Choroid plexus epithelial cell (primary cell): Measurements from ENCODE around the gene SLC39A7.
A peak's percentile ranks its signal among the peaks of the same experiment; 100 is the strongest.

ENCODE experiments used
- DNase-seq: peaks from one replicate; pipeline ENCODE4 v3.0.0-alpha.2; 2010; ENCODE audit warnings: low read depth
- H3K4me3 ChIP-seq: 2 replicates; pipeline ENCODE4 v1.5.1; 2011; ENCODE audit warnings: low read depth, mild to moderate bottlenecking, control low read depth, low read length, moderate library complexity
- TF ChIP-seq, protein P1 (sequence below): conservative IDR thresholded peaks from 2 replicates; pipeline ENCODE4 v1.5.1; 2011; ENCODE audit warnings: low read depth, mild to moderate bottlenecking, control low read depth, inconsistent platforms, low read length, moderate library complexity

Gene SLC39A7

GRCh38 chr6:33170176-33171015 is 30.3 kb upstream of the SLC39A7 start:
- TF ChIP-seq, protein P1, sequence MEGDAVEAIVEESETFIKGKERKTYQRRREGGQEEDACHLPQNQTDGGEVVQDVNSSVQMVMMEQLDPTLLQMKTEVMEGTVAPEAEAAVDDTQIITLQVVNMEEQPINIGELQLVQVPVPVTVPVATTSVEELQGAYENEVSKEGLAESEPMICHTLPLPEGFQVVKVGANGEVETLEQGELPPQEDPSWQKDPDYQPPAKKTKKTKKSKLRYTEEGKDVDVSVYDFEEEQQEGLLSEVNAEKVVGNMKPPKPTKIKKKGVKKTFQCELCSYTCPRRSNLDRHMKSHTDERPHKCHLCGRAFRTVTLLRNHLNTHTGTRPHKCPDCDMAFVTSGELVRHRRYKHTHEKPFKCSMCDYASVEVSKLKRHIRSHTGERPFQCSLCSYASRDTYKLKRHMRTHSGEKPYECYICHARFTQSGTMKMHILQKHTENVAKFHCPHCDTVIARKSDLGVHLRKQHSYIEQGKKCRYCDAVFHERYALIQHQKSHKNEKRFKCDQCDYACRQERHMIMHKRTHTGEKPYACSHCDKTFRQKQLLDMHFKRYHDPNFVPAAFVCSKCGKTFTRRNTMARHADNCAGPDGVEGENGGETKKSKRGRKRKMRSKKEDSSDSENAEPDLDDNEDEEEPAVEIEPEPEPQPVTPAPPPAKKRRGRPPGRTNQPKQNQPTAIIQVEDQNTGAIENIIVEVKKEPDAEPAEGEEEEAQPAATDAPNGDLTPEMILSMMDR, result no peak
- no peak for DNase-seq
- no peak overlapping the region for H3K4me3 ChIP-seq

GRCh38 chr6:33171016-33171879 is 29.4 kb upstream of the SLC39A7 start:
- TF ChIP-seq, protein P1, result no peak
- no peak overlapping the region for H3K4me3 ChIP-seq
- no peak for DNase-seq

GRCh38 chr6:33171880-33172687 is 28.6 kb upstream of the SLC39A7 start:
- H3K4me3 ChIP-seq, result no peak overlapping the region
- TF ChIP-seq, protein P1, result no peak
- no peak for DNase-seq

GRCh38 chr6:33172688-33173534 is 27.8 kb upstream of the SLC39A7 start:
- TF ChIP-seq, protein P1, result peak; percentile 81
- H3K4me3 ChIP-seq, result no peak overlapping the region
- DNase-seq, result peak; percentile 53

GRCh38 chr6:33173535-33174180 is 27.0 kb upstream of the SLC39A7 start:
- TF ChIP-seq, protein P1, result no peak
- no peak for DNase-seq
- no peak overlapping the region for H3K4me3 ChIP-seq
